Measurements from ENCODE around the gene PIK3AP1.

The PIK3AP1 gene

GRCh38 chr10:96671211-96671890, 49.0 kb downstream of the PIK3AP1 start:
- DNase-seq (ENCODE audit: low read depth) = no peak

- DNase-seq (ENCODE audit: low read depth) = no peak
These were observed 49.5 kb downstream of the PIK3AP1 start for GRCh38 chr10:96670786-96671185.

GRCh38 chr10:96667401-96667800, 52.9 kb downstream of the PIK3AP1 start:
- no peak for DNase-seq (ENCODE audit: low read depth)

GRCh38 chr10:96666741-96667140, 53.6 kb downstream of the PIK3AP1 start:
- no peak for DNase-seq (ENCODE audit: low read depth)

GRCh38 chr10:96665306-96665705, 55.0 kb downstream of the PIK3AP1 start:
- DNase-seq (ENCODE audit: low read depth) = no peak

GRCh38 chr10:96664563-96664962, 55.8 kb downstream of the PIK3AP1 start:
- DNase-seq (ENCODE audit: low read depth) = no peak

- DNase-seq (ENCODE audit: low read depth) = no peak
These were observed 56.5 kb downstream of the PIK3AP1 start for GRCh38 chr10:96663797-96664196.

- DNase-seq (ENCODE audit: low read depth) = no peak
These were observed 58.7 kb downstream of the PIK3AP1 start for GRCh38 chr10:96661632-96662031.

GRCh38 chr10:96660297-96660696, 60.0 kb downstream of the PIK3AP1 start:
- no peak for DNase-seq (ENCODE audit: low read depth)

- DNase-seq (ENCODE audit: low read depth) = no peak
These were observed 61.5 kb downstream of the PIK3AP1 start for GRCh38 chr10:96658844-96659243.

- no peak for DNase-seq (ENCODE audit: low read depth)
These were observed 62.9 kb downstream of the PIK3AP1 start for GRCh38 chr10:96657385-96657784.

- DNase-seq (ENCODE audit: low read depth) = no peak
These were observed 63.5 kb downstream of the PIK3AP1 start for GRCh38 chr10:96656839-96657238.

- DNase-seq (ENCODE audit: low read depth) = no peak
These were observed 64.1 kb downstream of the PIK3AP1 start for GRCh38 chr10:96656198-96656577.

- no peak for DNase-seq (ENCODE audit: low read depth)
These were observed 64.7 kb downstream of the PIK3AP1 start for GRCh38 chr10:96655461-96656197.

GRCh38 chr10:96651998-96652431, 68.3 kb downstream of the PIK3AP1 start:
- no peak for DNase-seq (ENCODE audit: low read depth)

GRCh38 chr10:96650958-96651357, 69.4 kb downstream of the PIK3AP1 start:
- no peak for DNase-seq (ENCODE audit: low read depth)

- no peak for DNase-seq (ENCODE audit: low read depth)
These were observed 72.0 kb downstream of the PIK3AP1 start for GRCh38 chr10:96648297-96648696.

- DNase-seq (ENCODE audit: low read depth) = no peak
These were observed 72.8 kb downstream of the PIK3AP1 start for GRCh38 chr10:96647466-96647865.

- DNase-seq (ENCODE audit: low read depth) = no peak
These were observed 73.6 kb downstream of the PIK3AP1 start for GRCh38 chr10:96646751-96647166.

- DNase-seq (ENCODE audit: low read depth) = no peak
These were observed 74.0 kb downstream of the PIK3AP1 start for GRCh38 chr10:96646301-96646700.

- no peak for DNase-seq (ENCODE audit: low read depth)
These were observed 75.1 kb downstream of the PIK3AP1 start for GRCh38 chr10:96645191-96645721.

- no peak for DNase-seq (ENCODE audit: low read depth)
These were observed 76.4 kb downstream of the PIK3AP1 start for GRCh38 chr10:96643920-96644319.

GRCh38 chr10:96642973-96643372, 77.3 kb downstream of the PIK3AP1 start:
- DNase-seq (ENCODE audit: low read depth) = no peak

Measured in T-helper 22 cell (primary cell).